A549 (cell line): Measurements from ENCODE around the gene FKBP6. TPM values are rescaled to one million over a fixed set of nuclear protein-coding genes. Genes with fewer than 3 reads are reported as not detected.
A peak's percentile ranks its signal among the peaks of the same experiment; 100 is the strongest.
"Not testable (repeated sequence)": the region's sequence is repeated elsewhere in the genome, so short reads cannot be mapped to it uniquely, and the experiment has no call there.

Experiments used
- ATAC-seq, 2 experiments: fragments of 200-7000 bp in 1 of 2; fragments of >200 bp in 1 of 2; cut with Nextera tagmentation in 1 of 2; cut with Tn5 transposase in 1 of 2; 3 replicates each; pipeline versions ENCODE4 v1.8.0 to v1.9.1; 2018 to 2020; ENCODE audit warnings: mild to moderate bottlenecking in 1 of 2, moderate library complexity in 1 of 2
- CTCF ChIA-PET: fragments of 300-600 bp; sonication (Branson Sonifier 250); formaldehyde crosslinking; extraction: SDS; loops from one replicate; lab custom pipeline; 2021; ENCODE audit warnings: antibody characterized with exemption, inconsistent platforms; lab: Yijun Ruan, JAX
- POLR2A ChIA-PET: fragments of 350-600 bp; formaldehyde crosslinking; extraction: SDS; loops from one replicate; lab custom pipeline; 2021; ENCODE audit warnings: antibody characterized with exemption, inconsistent platforms; lab: Yijun Ruan, JAX
- DNase-seq, 2 experiments: peaks; one replicate each; pipeline versions ENCODE4 v3.0.0 to v3.0.0-alpha.2; 2011 to 2016; ENCODE audit warnings: low read depth in 1 of 2, low spot score in 1 of 2
- FAIRE-seq: peaks from 2 replicates; lab custom pipeline; 2011; peaks lifted over from hg19 to GRCh38; lab: Jason Lieb, UNC
- H3K27ac ChIP-seq, 2 experiments: fragments of >200 bp; sonication (Bioruptor Twin); formaldehyde crosslinking; 3 replicates each; pipeline ENCODE4 v1.5.1; 2016 to 2017
- H3K4me1 ChIP-seq: fragments of >200 bp; sonication (Bioruptor Twin); formaldehyde crosslinking; 3 replicates; pipeline ENCODE4 v1.6.1; 2016
- H3K4me2 ChIP-seq: fragments of >200 bp; sonication (Bioruptor Twin); formaldehyde crosslinking; 3 replicates; pipeline ENCODE4 v1.6.1; 2016
- H3K4me3 ChIP-seq: fragments of >200 bp; sonication (Bioruptor Twin); formaldehyde crosslinking; 3 replicates; pipeline ENCODE4 v1.5.1; 2016
- H3K9me3 ChIP-seq: fragments of >200 bp; sonication (Bioruptor Twin); formaldehyde crosslinking; 3 replicates; pipeline ENCODE4 v1.6.1; 2016
- POLR2A ChIP-seq: IDR thresholded peaks from 2 replicates; pipeline ENCODE4 v1.6.1; 2012; ENCODE audit warnings: mild to moderate bottlenecking, low read length
- ZFP36 ChIP-seq: fragments of 450-650 bp; IDR thresholded peaks from 2 replicates; pipeline ENCODE4 v1.6.1; 2014; ENCODE audit warnings: borderline replicate concordance; ENCODE audit not compliant: partially characterized antibody
- WGBS: methylation state at CpG from one replicate; pipeline ENCODE4 v1.1.6; 2017; ENCODE audit errors: missing lambda C conversion rate; 5-methylcytosine and 5-hydroxymethylcytosine counted together
- polyA plus RNA-seq, 4 experiments: library from polyadenylated mRNA; depleted of rRNA in 3 of 4; stranded (reverse); fragments of >200 nt; fragmentation: RNase III in 1 of 4; extraction: RNeasy Plus Mini Kit Qiagen cat#74134 plus additional on column Dnase treatment in 1 of 4; gene quantifications; 2 replicates in 3 of 4; 3 replicates in 1 of 4; pipeline ENCODE4 v1.2.3, GENCODE V29; 2011 to 2017
- small RNA-seq, 6 experiments: library from RNA; depleted of rRNA; stranded (forward); fragments of <200 nt; gene quantifications; one replicate each; pipeline ENCODE3, GENCODE V24; 2012

FKBP6 gene
- polyA plus RNA-seq, 2 of the 4 experiments (the other 2 are of a cell fraction), result 0.04 TPM; not detected in 1

DNA sequence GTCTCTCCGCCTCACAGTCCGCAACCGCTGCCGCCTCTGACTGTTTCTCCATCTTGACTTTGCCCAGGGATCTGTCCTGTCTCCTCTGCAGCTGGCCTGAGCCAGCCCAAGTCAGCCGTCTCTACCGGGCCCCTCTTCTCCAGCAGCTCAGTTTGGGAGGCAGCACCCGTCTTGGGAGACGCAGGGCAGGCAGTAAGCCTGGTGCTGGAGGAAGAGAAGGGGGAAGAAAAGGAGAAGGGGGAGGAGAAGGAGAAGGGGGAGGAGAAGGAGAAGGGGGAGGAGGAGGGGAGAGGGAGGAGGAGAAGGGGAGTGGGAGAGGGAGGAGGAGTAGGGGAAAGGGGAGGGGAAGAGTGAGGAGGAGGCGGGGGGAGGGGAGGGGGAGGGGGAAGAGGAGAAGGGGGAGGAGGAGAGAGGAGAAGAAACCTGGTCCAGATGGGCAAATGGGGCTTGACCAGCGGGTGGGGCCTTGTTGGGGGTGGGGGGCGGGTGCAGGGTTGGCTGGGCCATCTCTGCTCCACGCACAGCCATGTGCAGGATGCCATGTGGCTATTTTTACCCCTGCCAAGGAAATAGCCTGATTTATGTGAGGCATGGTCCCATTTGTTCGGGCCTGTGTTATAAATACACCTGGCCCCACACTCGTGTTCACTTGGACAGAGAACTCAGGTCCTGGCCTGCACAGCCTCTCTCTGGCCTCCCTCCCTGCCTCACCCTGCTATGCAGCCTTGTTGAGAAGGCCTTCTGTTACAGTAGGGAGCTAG lies 69.7 kb downstream of the FKBP6 start:
- ChIA-PET CTCF (no interaction called here), POLR2A (no interaction called here)
- TF ChIP-seq ZFP36, result no peak
- ATAC-seq (no peak), DNase-seq (no peak), FAIRE-seq (no peak)
- H3K27ac ChIP-seq, result no peak overlapping the region
- no peaks in the 10 kb centered on the region for H3K9me3 ChIP-seq
- no peaks in the 10 kb centered on the region for H3K4me1 ChIP-seq
- no peak overlapping the region for H3K4me2 ChIP-seq
- 87% methylated on average over 11 of the region's 14 CpGs for WGBS
- H3K4me3 ChIP-seq, result no peak overlapping the region

- Histone ChIP-seq H3K4me3 (peak overlapping the region; percentile 33; the same call in 2 of the 3 replicates), H3K27ac (peak overlapping the region; percentile 22 to 80; a peak in 4 of 6 replicates), H3K4me2 (peak overlapping the region; percentile 61)
- H3K4me1 ChIP-seq, POLR2A ChIA-PET, CTCF ChIA-PET, H3K9me3 ChIP-seq, FAIRE-seq: not testable (repeated sequence)
- ATAC-seq, result peak; percentile 67 to 88; a peak in 4 of 6 replicates
- DNase-seq, result peak; percentile 21 to 87
- 41% methylated on average over 19 of the region's 19 CpGs for WGBS
- peak; percentile 31 for TF ChIP-seq POLR2A
These were observed 71.5 kb downstream of the FKBP6 start for GRCh38 chr7:73399185-73400050.

DNA sequence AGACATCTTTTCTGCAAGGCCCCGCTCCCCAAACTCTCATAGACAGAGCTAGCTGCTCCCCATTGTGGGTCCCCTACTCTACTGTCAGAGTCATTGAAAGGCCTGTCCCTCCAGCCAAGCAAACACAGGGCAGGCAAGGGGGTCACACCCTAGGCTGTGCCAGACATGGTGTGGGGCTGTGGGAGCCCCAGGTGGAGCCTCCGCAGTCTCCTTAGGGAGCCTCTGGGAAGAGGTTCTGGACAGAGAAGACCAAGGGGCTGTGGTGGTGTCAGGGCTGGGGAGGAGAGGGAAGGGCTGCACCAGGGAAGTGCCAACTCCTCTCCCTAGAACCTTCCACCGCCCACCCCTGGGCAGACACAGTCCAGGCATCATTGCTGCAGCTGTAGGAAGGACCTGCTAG lies 76.9 kb downstream of the FKBP6 start:
- H3K4me2 ChIP-seq, H3K27ac ChIP-seq, CTCF ChIA-PET, FAIRE-seq, POLR2A ChIA-PET, H3K9me3 ChIP-seq, DNase-seq, H3K4me3 ChIP-seq, H3K4me1 ChIP-seq: not testable (repeated sequence)
- peak; percentile 41 to 63; a peak in 5 of 6 replicates for ATAC-seq
- WGBS, result 90% methylated on average over 3 of the region's 3 CpGs

Small RNA genes lying within 50 kb of the gene (small RNA-seq; reads per million reads assigned to genes)
- gene RF00019 (0 reads per million in 6 experiments), gene RNU6-1080P (0 reads per million in 6 experiments)

Other genes with a start within 250 kb of the FKBP6 start
- gene SPDYE9, start 242.1 kb upstream of the FKBP6 start, polyA plus RNA-seq (2011; rRNA removed), result not detected in 2 replicates
- not detected in 3 replicates for gene SPDYE9, start 242.1 kb upstream of the FKBP6 start, polyA plus RNA-seq (2017; fragmentation: RNase III; extraction: RNeasy Plus Mini Kit Qiagen cat#74134 plus additional on column Dnase treatment)
- 34.2 and 38.9 TPM in 2 replicates for gene NSUN5, start 19.3 kb upstream of the FKBP6 start, polyA plus RNA-seq (2011; rRNA removed)
- 38.3 to 39.0 TPM (median 38.4 TPM) in 3 replicates for gene NSUN5, start 19.3 kb upstream of the FKBP6 start, polyA plus RNA-seq (2017; fragmentation: RNase III; extraction: RNeasy Plus Mini Kit Qiagen cat#74134 plus additional on column Dnase treatment)
- gene TRIM50, start 79 bp upstream of the FKBP6 start, polyA plus RNA-seq (2011; rRNA removed), result not detected in 2 replicates
- not detected in 3 replicates for gene TRIM50, start 79 bp upstream of the FKBP6 start, polyA plus RNA-seq (2017; fragmentation: RNase III; extraction: RNeasy Plus Mini Kit Qiagen cat#74134 plus additional on column Dnase treatment)
- gene FZD9, start 105.6 kb downstream of the FKBP6 start, polyA plus RNA-seq (2011; rRNA removed), result 0.57 and 0.78 TPM in 2 replicates
- 0.81 to 1.3 TPM (median 1.2 TPM) in 3 replicates for gene FZD9, start 105.6 kb downstream of the FKBP6 start, polyA plus RNA-seq (2017; fragmentation: RNase III; extraction: RNeasy Plus Mini Kit Qiagen cat#74134 plus additional on column Dnase treatment)
- 54.8 and 59.0 TPM in 2 replicates for gene BAZ1B, start 194.1 kb downstream of the FKBP6 start, polyA plus RNA-seq (2011; rRNA removed)
- gene BAZ1B, start 194.1 kb downstream of the FKBP6 start, polyA plus RNA-seq (2017; fragmentation: RNase III; extraction: RNeasy Plus Mini Kit Qiagen cat#74134 plus additional on column Dnase treatment), result 63.0 to 67.5 TPM (median 66.8 TPM) in 3 replicates
- gene BCL7B, start 229.5 kb downstream of the FKBP6 start, polyA plus RNA-seq (2011; rRNA removed), result 58.8 and 62.5 TPM in 2 replicates
- 48.8 to 52.3 TPM (median 51.7 TPM) in 3 replicates for gene BCL7B, start 229.5 kb downstream of the FKBP6 start, polyA plus RNA-seq (2017; fragmentation: RNase III; extraction: RNeasy Plus Mini Kit Qiagen cat#74134 plus additional on column Dnase treatment)